ENCODE results near the gene TADA2B. TPM values are rescaled to one million over a fixed set of nuclear protein-coding genes. Genes with fewer than 3 reads are reported as not detected.

The TADA2B gene
- total and polyA plus RNA-seq, 2 experiments from 2014 or later = 15.4 to 20.1 TPM

GRCh38 chr4:7042503-7043283, 479 bp upstream of the TADA2B start:
- Histone ChIP-seq H3K36me3 (replicated peaks; ENCODE audit: insufficient read depth, low read depth) (no peaks in the 10 kb centered on the region), H3K4me2 (peak overlapping the region; percentile 90), H3K9me2 (replicated peaks; ENCODE audit: insufficient read depth) (no peaks in the 10 kb centered on the region), H3K9me3 (ENCODE audit: low read depth) (no peaks in the 10 kb centered on the region), H3K79me2 (peaks cover 45% of the 10 kb centered on the region), H3K4me3 (peak overlapping the region; percentile 72), H3K27ac (peak overlapping the region; percentile 69), H3K27me3 (no peaks in the 10 kb centered on the region), H2AFZ (peak overlapping the region; percentile 68), H3K4me1 (ENCODE audit: insufficient read depth) (peaks cover 25% of the 10 kb centered on the region), H4K20me1 (ENCODE audit: insufficient read depth, poor library complexity, severe bottlenecking) (peaks cover 41% of the 10 kb centered on the region)
- peak; percentile 99 for DNase-seq (ENCODE audit: low spot score)
- TF ChIP-seq EZH2 (IDR thresholded peaks at IDR 0.05; ENCODE audit: borderline replicate concordance) (no peak), EZH2phosphoT487 (IDR thresholded peaks at IDR 0.05; ENCODE audit: low read depth, severe bottlenecking, unreplicated experiment) (no peak), CTCF (IDR thresholded peaks at IDR 0.05; ENCODE audit: poor library complexity) (no peak)
- under 1% methylated on average over 65 of the region's 90 CpGs for whole genome bisulfite sequencing (ENCODE audit: low lambda C conversion rate, missing lambda C conversion rate)

GRCh38 chr4:7044137-7044930, 1.2 kb downstream of the TADA2B start:
- Histone ChIP-seq H4K20me1 (ENCODE audit: insufficient read depth, poor library complexity, severe bottlenecking) (peaks cover 57% of the 10 kb centered on the region), H3K4me1 (ENCODE audit: insufficient read depth) (peaks cover 25% of the 10 kb centered on the region), H3K4me2 (peak overlapping the region; percentile 98), H2AFZ (peak overlapping the region; percentile 86), H3K27ac (peak overlapping the region; percentile 98), H3K36me3 (replicated peaks; ENCODE audit: insufficient read depth, low read depth) (no peaks in the 10 kb centered on the region), H3K79me2 (peaks cover 61% of the 10 kb centered on the region), H3K27me3 (no peaks in the 10 kb centered on the region), H3K9me2 (replicated peaks; ENCODE audit: insufficient read depth) (no peaks in the 10 kb centered on the region), H3K4me3 (peak overlapping the region; percentile 100), H3K9me3 (ENCODE audit: low read depth) (no peaks in the 10 kb centered on the region)
- 28% methylated on average over 29 of the region's 29 CpGs for WGBS (ENCODE audit: low lambda C conversion rate, missing lambda C conversion rate)
- TF ChIP-seq EZH2 (IDR thresholded peaks at IDR 0.05; ENCODE audit: borderline replicate concordance) = no peak
- TF ChIP-seq EZH2phosphoT487 (IDR thresholded peaks at IDR 0.05; ENCODE audit: low read depth, severe bottlenecking, unreplicated experiment) = no peak
- TF ChIP-seq CTCF (IDR thresholded peaks at IDR 0.05; ENCODE audit: poor library complexity) = no peak
- DNase-seq (ENCODE audit: low spot score) = no peak

GRCh38 chr4:7045553-7045952, 2.4 kb downstream of the TADA2B start:
- Histone ChIP-seq H3K9me3 (ENCODE audit: low read depth) (no peaks in the 10 kb centered on the region), H3K4me2 (peak overlapping the region; percentile 98), H3K4me1 (ENCODE audit: insufficient read depth) (peaks cover 25% of the 10 kb centered on the region), H3K27ac (no peak overlapping the region), H3K79me2 (peaks cover 73% of the 10 kb centered on the region), H3K9me2 (replicated peaks; ENCODE audit: insufficient read depth) (no peaks in the 10 kb centered on the region), H3K36me3 (replicated peaks; ENCODE audit: insufficient read depth, low read depth) (no peaks in the 10 kb centered on the region), H4K20me1 (ENCODE audit: insufficient read depth, poor library complexity, severe bottlenecking) (peaks cover 70% of the 10 kb centered on the region), H3K27me3 (no peaks in the 10 kb centered on the region), H3K4me3 (no peak overlapping the region), H2AFZ (no peak overlapping the region)
- no peak for DNase-seq (ENCODE audit: low spot score)
- WGBS (ENCODE audit: low lambda C conversion rate, missing lambda C conversion rate) = 87% methylated on average over 8 of the region's 8 CpGs
- TF ChIP-seq CTCF (IDR thresholded peaks at IDR 0.05; ENCODE audit: poor library complexity) (no peak), EZH2 (IDR thresholded peaks at IDR 0.05; ENCODE audit: borderline replicate concordance) (no peak), EZH2phosphoT487 (IDR thresholded peaks at IDR 0.05; ENCODE audit: low read depth, severe bottlenecking, unreplicated experiment) (no peak)

Data from hepatocyte (in vitro differentiated cells).